ENCODE data around the gene ORC2. TPM values are rescaled to one million over a fixed set of nuclear protein-coding genes. Genes with fewer than 3 reads are reported as not detected.

ORC2 gene
- total RNA-seq, 1 donor from 2014 or later: 36.8 TPM

GRCh38 chr2:200962811-200963123, 693 bp downstream of the ORC2 start:
- intact Hi-C loops (cut with micrococcal nuclease): loop anchor here (1.0 to 5.0 kb wide), 11 partner anchors 58 to 680 kb away; partner anchors contain the start of genes BZW1, CLK1, NIF3L1 and PPIL3
- ATAC-seq (ENCODE audit: low read depth) (peak; percentile 7), DNase-seq (no peak)
- no peak for TF ChIP-seq CTCF (IDR thresholded peaks at IDR 0.05)
- POLR2A ChIA-PET: interaction anchor here (0.8 to 2.5 kb wide), 16 partner anchors 13 to 271 kb away, joined by 3 to 42 read pairs (median 6); partner anchors contain the start of genes CASP10, CFLAR, CLK1 and NIF3L1
- Mint-ChIP-seq H3K27me3 (no peaks in the 10 kb centered on the region), H3K36me3 (ENCODE audit: low read depth) (peaks cover 27% of the 10 kb centered on the region), H3K9me3 (no peaks in the 10 kb centered on the region), H3K4me3 (peak overlapping the region; percentile 97), H3K4me1 (peaks cover 59% of the 10 kb centered on the region), H3K27ac (peak overlapping the region; percentile 97)
- CTCF ChIA-PET: interaction anchor here (0.8 to 3.6 kb wide), 13 partner anchors 18 to 270 kb away, joined by 3 to 46 read pairs (median 5); partner anchors contain the start of genes CASP10 and CFLAR

DNA sequence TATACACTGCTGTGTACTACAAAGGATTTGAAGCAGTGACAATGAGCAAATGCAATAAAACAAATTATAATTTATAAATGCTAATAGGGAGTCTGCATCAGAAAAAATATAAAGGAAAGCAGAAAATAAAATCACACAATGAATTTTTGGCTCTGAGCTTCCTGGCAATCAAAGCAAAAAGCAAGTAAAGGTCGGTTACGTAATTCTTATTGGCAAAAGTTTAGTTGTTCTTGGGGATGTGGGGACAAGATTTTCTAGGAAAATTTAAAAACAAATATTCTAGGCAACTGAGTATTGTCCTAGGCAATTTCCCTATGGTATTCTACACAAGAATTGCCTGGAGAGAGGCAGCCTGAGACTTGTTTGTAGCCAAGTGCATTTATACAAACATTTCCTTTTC, 1.8 kb downstream of the ORC2 start:
- H3K4me3 Mint-ChIP-seq: peak overlapping the region; percentile 30
- DNase-seq (no peak), ATAC-seq (ENCODE audit: low read depth) (no peak)
- no peaks in the 10 kb centered on the region for H3K27me3 Mint-ChIP-seq
- H3K36me3 Mint-ChIP-seq (ENCODE audit: low read depth): peaks cover 36% of the 10 kb centered on the region
- no peaks in the 10 kb centered on the region for H3K9me3 Mint-ChIP-seq
- no peak for TF ChIP-seq CTCF (IDR thresholded peaks at IDR 0.05)
- POLR2A ChIA-PET: interaction anchor here (1.7 kb wide), 1 partner anchor 270 kb away, joined by 4 read pairs; no protein-coding TSS in a partner anchor
- no peak overlapping the region for H3K27ac Mint-ChIP-seq
- CTCF ChIA-PET: no interaction called here
- peaks cover 54% of the 10 kb centered on the region for H3K4me1 Mint-ChIP-seq
- intact Hi-C loops (cut with micrococcal nuclease): loop anchor here (2.0 to 5.0 kb wide), 2 partner anchors 57 to 249 kb away; no protein-coding TSS in a partner anchor

- Mint-ChIP-seq H3K27ac (no peak overlapping the region), H3K27me3 (no peaks in the 10 kb centered on the region), H3K36me3 (ENCODE audit: low read depth) (peaks cover 59% of the 10 kb centered on the region), H3K9me3 (no peaks in the 10 kb centered on the region), H3K4me3 (no peak overlapping the region), H3K4me1 (no peaks in the 10 kb centered on the region)
- DNase-seq (no peak), ATAC-seq (ENCODE audit: low read depth) (no peak)
- TF ChIP-seq CTCF (IDR thresholded peaks at IDR 0.05): no peak
- CTCF ChIA-PET: no interaction called here
- intact Hi-C loops (cut with micrococcal nuclease): no loop called here
- POLR2A ChIA-PET: no interaction called here
Measured at GRCh38 chr2:200950378-200950777, 13.1 kb downstream of the ORC2 start.

GRCh38 chr2:200945395-200945729, 18.1 kb downstream of the ORC2 start:
- intact Hi-C loops (cut with micrococcal nuclease): no loop called here
- no peaks in the 10 kb centered on the region for H3K27me3 Mint-ChIP-seq
- H3K4me3 Mint-ChIP-seq: no peak overlapping the region
- ChIA-PET POLR2A (no interaction called here), CTCF (interaction anchor here (1.0 kb wide), 1 partner anchor 18 kb away, joined by 4 read pairs; the partner anchor contains the start of gene ORC2)
- DNase-seq (no peak), ATAC-seq (ENCODE audit: low read depth) (no peak)
- H3K9me3 Mint-ChIP-seq: no peaks in the 10 kb centered on the region
- peaks cover 64% of the 10 kb centered on the region for H3K36me3 Mint-ChIP-seq (ENCODE audit: low read depth)
- TF ChIP-seq CTCF (IDR thresholded peaks at IDR 0.05): no peak
- no peaks in the 10 kb centered on the region for H3K4me1 Mint-ChIP-seq
- no peak overlapping the region for H3K27ac Mint-ChIP-seq

GRCh38 chr2:200944467-200945394, 18.7 kb downstream of the ORC2 start:
- CTCF ChIA-PET: interaction anchor here (1.0 kb wide), 1 partner anchor 18 kb away, joined by 4 read pairs; the partner anchor contains the start of gene ORC2
- POLR2A ChIA-PET: no interaction called here
- ATAC-seq (ENCODE audit: low read depth) (no peak), DNase-seq (no peak)
- Mint-ChIP-seq H3K9me3 (no peaks in the 10 kb centered on the region), H3K36me3 (ENCODE audit: low read depth) (peaks cover 63% of the 10 kb centered on the region), H3K4me1 (no peaks in the 10 kb centered on the region), H3K4me3 (no peak overlapping the region), H3K27ac (no peak overlapping the region), H3K27me3 (no peaks in the 10 kb centered on the region)
- no peak for TF ChIP-seq CTCF (IDR thresholded peaks at IDR 0.05)
- intact Hi-C loops (cut with micrococcal nuclease): loop anchor here (5.0 kb wide), 1 partner anchor 37 kb away; no protein-coding TSS in a partner anchor

All from activated B cell treated with CpG ODN at 0.5 μM for 24 hours (primary cell).